ENCODE data around the gene GAB3.

- TF ChIP-seq ZFP3 (CRISPR knock-in tag; IDR thresholded peaks at IDR 0.05) (no peak), POU6F1 (CRISPR knock-in tag; IDR thresholded peaks at IDR 0.05; ENCODE audit: borderline replicate concordance, low read depth) (no peak), OSR1 (CRISPR knock-in tag; IDR thresholded peaks at IDR 0.05) (no peak), TCF4 (CRISPR knock-in tag; IDR thresholded peaks at IDR 0.05; ENCODE audit: borderline replicate concordance) (no peak), PATZ1 (CRISPR knock-in tag; IDR thresholded peaks at IDR 0.05; ENCODE audit: borderline replicate concordance) (no peak), CREB5 (CRISPR knock-in tag; IDR thresholded peaks at IDR 0.05; ENCODE audit: low read depth) (no peak), ZNF70 (CRISPR knock-in tag; IDR thresholded peaks at IDR 0.05) (no peak), ISL1 (CRISPR knock-in tag; IDR thresholded peaks at IDR 0.05) (no peak), TOX (CRISPR knock-in tag; IDR thresholded peaks at IDR 0.05; ENCODE audit: borderline replicate concordance) (no peak), CSRNP3 (CRISPR knock-in tag; IDR thresholded peaks at IDR 0.05) (no peak)
Observed at GRCh38 chrX:154720067-154720466, 30.8 kb downstream of the GAB3 start.
